ENCODE data around the gene C4orf33.

Gene C4orf33

DNA sequence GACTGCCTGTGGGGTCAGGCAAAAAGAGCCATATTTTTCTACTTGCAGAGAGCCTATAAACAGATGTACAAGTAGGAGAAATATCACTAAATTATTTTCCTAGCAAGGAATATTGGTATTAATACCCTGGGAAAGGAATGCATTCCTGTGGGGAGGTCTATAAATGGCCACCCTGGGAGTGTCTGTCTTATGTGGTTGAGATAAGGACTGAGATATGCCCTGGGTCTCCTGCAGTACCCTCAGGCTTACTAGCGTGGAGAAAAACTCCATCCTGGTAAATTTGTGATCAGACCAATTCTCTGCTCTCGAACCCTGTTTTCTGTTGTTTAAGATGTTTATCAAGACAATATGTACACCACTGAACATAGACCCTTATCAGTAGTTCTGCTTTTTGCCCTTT lies 35.4 kb downstream of the C4orf33 start:
- DNase-seq = no peak

DNA sequence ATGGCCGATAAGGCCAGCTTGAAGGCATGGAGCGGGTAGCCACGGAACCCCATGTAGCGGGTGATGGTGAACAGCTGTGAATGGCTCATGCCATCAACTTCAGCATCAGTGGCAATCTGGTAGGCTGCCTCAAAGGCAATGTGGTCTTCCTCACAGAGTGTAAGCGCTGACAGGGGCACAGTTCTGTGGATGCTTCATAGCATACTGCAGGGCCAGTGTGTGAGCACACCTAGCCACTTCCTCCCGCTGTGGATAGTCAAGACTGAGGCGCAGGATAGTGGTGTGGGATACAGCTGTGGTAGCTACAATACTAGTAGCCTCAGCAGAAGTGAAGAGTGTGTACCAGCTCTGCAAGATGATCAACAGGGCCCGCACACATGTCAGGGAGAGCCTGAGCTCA lies 40.5 kb downstream of the C4orf33 start:
- no peak for DNase-seq

DNA sequence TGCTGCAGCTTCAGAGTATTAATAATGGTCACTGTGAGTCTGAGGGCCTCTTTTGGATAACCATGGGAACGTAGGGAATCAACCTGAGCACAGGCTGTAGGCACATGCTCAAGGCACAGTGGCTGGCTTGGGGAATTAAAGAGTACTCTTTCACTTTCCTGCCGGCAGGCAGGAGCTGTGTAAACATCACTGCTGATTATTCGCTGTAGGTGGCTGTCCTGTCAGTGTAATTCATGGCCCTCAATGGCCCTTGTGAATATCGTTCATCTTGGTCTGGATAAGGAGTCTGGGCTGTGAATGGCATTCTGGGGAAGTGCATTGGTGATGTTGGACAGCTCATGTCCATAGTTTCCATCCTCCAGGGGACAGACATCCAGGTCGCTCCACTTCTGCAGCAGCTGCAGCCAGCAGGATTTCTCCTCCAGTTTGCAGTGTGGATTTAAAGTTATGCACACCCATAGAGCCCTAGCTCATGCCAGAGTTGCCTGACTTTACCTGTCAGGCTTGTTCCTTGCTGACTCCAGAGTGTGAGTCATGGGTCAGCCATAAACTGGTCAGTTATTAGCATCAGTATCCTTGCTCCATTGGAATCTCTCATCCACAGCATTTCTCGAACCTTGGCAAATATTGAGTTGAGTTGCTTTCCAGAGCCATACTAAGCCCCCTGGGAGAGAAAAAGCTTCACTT lies 43.0 kb downstream of the C4orf33 start:
- DNase-seq = no peak

DNA sequence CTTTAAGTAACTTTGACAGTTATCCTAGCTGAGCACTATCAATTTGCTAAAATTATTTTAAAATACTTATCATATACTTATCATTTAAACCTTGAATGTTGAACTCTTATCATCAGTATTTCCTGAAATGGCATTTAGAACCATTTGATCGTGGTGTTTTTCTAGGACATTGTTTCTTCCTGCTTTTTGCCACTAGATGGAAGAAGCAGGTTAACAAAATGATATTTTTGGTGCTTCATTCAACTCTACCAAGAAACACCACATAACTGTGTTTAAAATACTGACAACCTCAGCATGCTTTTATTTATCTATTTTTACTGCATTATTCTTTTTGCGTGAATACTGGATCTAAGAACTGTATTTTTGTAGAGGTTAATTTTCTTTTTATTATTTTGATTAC lies 44.6 kb downstream of the C4orf33 start:
- DNase-seq = no peak

DNA sequence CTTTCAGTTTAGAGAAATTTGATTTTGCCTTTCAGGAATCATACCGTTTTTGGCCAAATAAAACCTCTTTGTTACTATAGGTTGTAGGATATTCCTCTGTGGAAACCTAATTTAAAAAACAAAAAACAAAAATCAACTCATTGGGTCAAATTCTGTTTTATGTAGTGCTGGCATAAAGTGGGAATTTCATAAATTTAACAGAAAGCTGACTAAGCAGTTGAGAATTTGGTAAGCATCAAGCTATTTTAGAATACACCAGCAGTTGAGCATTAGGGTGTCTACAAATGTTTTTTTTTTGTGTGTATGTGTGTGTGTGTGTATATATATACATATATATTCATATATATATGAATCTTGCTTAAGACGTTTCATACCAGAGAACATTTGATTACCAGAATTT lies 47.4 kb downstream of the C4orf33 start:
- no peak for DNase-seq

DNA sequence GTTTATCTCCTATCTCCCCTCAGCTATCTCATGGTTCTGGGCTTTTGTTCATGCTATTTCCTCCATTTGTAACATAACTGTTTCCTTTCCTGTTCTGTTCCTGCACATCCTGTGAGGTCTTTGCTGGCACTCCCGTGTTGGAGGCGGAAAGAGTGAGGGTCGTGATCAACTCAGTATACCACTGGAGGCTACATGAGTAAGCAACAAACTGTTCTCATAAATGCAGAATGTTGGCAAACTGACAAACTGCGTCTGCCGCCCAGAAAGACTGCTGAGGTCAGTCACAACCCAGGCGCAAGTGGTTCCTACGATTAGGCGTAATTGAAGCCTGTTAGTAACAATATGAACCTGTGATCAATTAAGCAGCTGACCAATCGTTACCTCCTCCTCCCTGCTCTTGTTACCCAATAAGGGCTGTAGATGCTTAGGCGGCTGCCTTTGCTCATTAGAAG lies 48.8 kb downstream of the C4orf33 start:
- no peak for DNase-seq

DNA sequence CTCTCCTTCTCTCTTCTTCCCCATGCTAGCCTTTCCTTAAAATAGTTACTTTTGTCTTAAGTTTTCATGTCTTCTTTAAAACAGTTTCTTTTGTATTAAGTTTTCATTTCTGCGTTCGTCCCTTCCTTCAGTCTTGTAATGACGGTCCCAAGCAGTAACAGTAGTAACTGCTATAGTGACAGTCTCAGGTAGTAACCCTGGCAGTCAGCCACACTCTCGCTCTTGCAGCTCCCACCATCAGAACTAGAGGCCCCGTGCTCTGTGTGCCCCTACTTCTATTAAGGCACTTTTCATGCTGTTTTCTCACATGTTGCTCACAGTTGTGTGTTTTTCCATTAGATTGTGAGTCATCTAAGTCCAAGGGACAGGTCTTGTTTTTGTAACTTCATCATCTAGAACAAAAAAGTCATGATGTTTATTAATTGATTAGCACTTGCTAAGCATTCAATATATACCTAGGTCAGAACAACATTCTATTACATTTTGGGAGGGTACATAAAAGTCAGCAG lies 49.3 kb downstream of the C4orf33 start:
- DNase-seq = no peak

DNA sequence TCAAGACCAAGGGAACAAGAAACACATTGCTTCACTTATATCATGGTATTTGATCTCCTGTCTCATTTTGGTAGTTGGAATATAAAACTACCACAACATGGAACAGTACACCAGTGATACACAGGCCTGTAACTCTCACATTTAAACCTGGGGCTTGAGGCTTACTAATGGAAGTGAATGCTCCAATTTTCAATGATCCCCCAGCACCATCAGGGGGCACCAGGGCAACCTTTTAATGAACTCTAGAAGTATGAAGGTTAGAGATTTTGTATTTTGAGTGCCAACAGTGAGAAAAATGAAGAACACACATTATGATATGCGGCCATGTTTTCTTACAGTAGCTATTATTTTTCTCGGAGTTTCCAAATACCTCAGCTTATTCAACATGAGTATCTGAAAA lies 50.7 kb downstream of the C4orf33 start:
- no peak for DNase-seq

DNA sequence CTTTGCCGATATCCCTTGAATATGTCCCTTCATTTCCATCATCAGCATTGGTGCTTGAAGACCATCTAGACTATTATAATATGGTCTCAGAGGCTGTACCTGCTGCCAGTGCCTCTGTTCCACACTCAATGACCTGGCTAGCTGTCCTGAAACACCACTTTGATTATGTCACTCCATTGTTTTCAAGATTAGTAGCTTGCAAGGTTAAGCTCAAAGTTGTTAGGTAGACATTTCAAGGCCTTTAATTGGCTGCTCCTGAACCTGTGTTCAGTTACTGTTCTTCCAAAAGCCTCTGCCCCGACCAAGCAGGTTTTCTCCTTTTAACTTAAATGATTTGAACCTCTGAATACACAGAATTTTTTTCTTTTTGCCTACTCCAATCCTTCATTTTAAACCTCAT lies 52.9 kb downstream of the C4orf33 start:
- no peak for DNase-seq

DNA sequence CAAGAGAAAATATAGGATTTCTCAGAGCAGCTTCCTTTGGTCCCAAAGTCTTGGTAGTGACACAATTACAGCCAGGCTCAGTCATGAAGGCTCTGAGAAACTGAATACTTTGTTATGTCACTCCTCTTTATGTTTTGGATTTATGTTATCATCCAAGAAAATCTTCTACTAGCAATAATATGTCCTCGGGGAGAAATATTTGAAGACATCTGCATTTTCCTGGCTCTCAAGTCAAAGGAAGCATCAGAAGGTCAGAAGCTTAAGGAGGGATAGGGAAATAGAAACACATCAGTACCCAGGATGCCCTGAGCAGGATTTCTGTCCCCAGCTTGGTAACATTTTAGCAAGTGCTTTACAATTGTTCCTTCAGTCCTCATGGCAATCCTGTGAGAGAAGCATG lies 54.0 kb downstream of the C4orf33 start:
- DNase-seq = no peak

DNA sequence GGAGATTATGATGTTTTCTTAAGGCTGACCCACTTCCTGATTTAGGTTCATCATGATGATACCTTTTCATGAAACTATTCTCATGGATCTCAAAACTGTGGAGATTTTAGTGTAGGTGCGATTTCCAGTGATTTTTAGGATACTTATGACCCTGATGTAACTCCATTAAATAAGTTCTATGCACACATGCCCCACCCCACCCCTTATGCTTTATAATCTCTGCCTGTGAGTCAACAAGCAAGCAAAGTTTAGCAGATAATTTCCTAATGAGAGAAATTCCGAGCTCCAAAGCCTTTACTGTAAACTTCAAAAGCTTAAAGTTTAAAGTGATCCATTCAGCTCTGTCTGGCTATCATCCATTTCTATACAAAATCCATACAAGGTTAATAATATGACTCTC lies 56.4 kb downstream of the C4orf33 start:
- DNase-seq = no peak

DNA sequence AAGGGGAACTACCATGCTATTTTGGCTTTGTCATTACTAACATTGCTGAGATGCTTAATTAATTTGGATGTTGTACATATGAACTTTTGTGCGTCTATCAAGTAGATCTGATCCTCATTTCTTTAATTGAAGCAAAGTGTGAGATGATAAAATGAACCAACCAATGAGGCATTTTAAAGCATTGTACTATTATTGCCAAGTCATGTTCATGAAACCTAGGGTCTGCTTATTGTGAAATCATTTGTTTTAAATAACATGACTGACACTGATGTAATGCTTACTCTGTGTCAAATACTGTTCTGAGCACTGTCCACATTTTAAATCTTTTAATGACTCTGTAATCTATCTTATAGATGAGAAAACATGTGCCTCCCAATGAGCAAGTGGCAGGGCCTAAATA lies 57.7 kb downstream of the C4orf33 start:
- DNase-seq = no peak

DNA sequence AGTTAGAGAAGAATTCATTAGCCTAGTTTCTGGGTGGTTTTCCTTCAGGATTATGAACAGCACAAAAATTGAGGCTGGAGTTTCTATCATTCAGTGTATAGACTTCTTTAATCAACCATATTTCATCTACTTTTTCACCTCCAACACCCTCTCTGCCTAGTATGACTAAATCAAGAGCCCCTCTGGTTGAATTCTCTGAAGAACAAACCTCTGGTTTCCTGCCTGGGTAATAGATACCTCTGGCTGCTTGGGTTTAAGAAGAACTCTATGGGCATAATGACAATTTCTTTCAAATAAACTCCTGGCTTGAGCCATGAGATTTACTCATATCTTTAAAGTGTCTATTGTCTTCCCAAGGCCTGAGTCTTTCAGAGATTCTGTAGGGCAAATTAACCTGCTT lies 66.5 kb downstream of the C4orf33 start:
- no peak for DNase-seq

DNA sequence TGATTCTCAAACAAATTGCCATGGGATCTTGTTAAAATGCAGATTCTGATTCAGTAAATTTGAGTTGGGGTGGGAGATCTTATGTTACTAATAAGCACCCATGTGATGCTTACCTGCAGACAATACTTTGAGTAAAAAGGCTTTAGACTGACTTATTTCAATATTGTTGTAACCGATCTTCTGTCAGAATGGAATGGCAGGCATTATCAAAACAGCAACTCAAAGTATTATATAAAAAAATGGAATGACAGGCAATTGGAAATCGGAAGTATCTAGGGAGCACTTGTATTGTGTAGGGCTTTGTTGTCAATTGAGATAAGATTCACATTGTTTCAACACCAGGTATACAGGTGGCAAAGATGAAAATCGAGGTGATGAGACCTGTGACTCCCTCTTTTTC lies 67.5 kb downstream of the C4orf33 start:
- DNase-seq = no peak

DNA sequence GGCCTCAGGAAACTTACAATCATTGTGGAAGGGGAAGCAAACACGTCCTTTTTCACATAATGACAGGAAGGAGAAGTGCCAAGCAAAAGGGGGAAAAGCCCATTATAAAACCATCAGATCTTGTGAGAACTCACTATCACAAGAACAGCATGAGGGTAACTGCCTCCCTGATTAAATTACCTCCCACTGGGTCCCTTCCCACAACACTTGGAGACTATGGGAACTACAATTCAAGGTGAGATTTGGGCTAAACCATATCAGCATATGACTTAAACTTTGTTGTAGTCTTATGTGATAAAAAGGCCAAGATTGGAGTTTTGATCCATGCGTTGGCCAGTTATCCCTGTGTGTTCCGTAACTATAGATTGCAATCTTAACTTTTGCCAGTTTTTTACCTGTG lies 68.3 kb downstream of the C4orf33 start:
- no peak for DNase-seq
